HG03039 (cell line): ENCODE measurements around the gene DPYSL3.
"Not testable (repeated sequence)": the region's sequence is repeated elsewhere in the genome, so short reads cannot be mapped to it uniquely, and the experiment has no call there.

ENCODE experiments used
- ATAC-seq: cut with Tn5 transposase; IDR thresholded peaks from one replicate; pipeline ENCODE4 v1.9.1; 2021; ENCODE audit warnings: mild to moderate bottlenecking, moderate library complexity; ENCODE audit not compliant: unreplicated experiment

Gene DPYSL3

DNA sequence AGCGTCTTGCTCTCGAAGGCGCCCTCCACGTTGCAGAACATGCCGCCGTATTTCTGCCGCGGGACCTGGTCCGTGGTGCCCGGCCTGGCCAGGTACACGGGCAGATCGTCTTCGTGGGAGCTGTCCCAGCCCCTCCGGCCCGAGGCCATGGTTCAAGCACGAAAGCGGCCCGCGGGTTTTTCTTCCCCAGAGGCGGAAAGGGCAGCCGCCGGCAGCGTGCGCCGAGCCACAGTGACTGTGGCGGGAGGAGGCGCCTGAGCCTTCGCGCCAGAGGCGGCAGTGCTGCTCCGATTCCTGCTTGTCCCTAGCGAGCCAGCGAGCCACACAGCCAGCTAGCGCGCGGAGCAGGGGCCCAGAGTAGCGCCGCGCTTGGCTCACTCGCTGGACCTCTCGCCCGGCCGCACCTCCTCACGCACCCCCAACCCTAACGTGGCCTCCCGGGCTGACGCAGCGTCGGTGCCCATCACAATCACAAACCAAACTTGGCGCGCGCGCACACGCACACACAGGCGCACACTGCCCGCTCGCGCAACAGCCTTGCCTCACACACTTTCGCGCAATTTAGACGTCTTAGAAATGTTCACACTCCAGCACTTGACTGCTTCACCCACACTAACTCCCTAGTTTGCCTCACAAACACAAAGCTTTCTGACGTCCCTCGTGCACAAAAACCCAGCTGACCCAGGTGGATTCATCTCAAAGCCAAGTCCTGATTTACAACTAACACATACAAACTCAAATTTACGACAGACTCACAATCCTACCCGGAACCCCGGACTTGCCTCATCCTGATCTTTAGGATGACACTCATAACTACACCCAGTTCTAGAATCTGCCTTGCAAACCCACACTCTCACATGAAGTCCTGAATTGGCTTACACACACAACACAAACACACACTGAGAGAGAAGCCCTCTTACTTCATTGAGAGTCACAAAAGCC, at the start of gene DPYSL3:
TSS of gene DPYSL3 (minus strand) at position 359 of the 942 bp plus-strand sequence. CDS start at position 149, 210 bp downstream.
- no peak for ATAC-seq

- ATAC-seq = peak; percentile 71
These were observed 49.0 kb upstream of the DPYSL3 start for GRCh38 chr5:147558826-147559225.

DNA sequence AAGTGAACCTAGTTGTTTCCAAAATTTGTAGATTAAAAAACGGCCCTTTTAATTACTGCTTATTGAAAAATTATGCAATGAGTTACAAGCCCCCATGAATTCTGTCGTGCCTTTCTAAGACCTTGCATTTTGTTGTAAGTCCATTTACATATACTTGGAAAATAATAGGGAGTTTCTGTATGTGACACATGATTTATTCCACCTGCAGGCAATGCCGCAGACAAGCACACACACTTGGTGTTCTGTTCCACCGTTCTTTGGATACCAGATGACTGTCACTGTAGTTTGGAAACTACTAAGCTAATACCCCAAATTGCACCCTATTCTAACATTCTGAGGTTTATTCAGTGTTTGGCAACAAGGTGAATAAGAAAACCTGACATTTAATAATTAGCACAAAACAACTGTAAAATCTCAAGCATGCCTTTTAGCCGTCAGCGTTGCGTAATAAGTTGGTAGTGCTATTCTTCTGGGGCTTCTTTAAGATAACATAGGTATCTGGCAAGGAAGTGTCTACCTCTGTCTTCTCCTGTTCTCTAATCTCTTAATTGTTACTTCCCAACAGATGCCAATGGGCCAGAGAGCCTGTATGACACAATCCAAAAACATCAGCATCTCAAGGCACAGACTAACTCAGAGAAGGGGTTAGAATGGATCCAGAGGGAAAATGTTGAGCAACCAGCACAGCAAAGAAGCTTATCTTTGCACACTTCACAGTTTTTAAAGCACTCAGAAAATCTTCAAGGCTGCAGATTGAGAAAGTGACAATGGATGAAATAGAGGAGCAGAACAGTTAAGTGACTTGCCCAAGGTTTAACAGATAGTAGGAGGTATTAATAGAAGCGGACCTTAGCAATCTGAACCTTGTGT, 48.2 kb upstream of the DPYSL3 start:
- ATAC-seq = no peak

- ATAC-seq = no peak
These were observed 45.3 kb upstream of the DPYSL3 start for GRCh38 chr5:147555176-147555575.

- no peak for ATAC-seq
These were observed 44.5 kb upstream of the DPYSL3 start for GRCh38 chr5:147554261-147554817.

GRCh38 chr5:147553817-147554216, 43.9 kb upstream of the DPYSL3 start:
- not testable (repeated sequence) for ATAC-seq

- no peak for ATAC-seq
These were observed 43.0 kb upstream of the DPYSL3 start for GRCh38 chr5:147552897-147553296.

DNA sequence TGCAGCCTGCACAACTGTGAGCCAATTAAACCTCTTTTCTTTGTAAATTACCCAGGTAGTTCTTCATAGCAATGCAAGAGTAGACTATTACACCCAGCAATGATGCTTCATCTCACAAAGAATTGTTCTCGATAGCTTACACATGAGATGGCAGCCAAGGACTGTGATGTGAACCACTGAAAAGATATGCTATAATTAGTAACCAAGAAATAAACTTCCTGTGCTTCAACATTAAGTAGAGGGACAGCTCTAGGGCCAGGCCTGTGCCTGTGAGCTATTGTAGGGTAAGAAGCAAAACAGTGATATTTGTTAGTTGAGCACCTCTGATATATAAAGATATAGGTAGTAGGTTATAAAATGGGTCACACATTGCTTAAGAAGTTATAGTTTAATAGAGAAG, 41.8 kb upstream of the DPYSL3 start:
- ATAC-seq = no peak

GRCh38 chr5:147547730-147548129, 37.9 kb upstream of the DPYSL3 start:
- ATAC-seq = no peak

DNA sequence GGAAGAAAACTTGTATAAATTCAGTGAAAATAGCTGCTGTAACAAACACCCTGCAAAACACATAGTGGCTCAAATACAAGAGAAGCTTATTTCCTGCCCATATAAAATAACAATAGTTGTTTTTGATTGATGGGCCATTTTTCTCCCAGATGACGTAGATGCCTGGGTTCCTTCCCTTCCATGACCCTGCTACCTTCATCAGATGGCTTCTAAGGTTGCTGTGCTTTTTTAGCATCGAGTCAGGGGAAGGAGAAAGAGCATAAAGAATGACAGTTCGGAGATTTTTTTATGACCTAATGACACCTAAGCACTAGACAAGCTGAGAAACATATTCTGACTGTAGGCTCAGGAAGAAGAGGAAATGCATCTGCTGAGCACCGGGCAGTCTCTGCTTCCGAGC, 34.7 kb upstream of the DPYSL3 start:
- no peak for ATAC-seq

DNA sequence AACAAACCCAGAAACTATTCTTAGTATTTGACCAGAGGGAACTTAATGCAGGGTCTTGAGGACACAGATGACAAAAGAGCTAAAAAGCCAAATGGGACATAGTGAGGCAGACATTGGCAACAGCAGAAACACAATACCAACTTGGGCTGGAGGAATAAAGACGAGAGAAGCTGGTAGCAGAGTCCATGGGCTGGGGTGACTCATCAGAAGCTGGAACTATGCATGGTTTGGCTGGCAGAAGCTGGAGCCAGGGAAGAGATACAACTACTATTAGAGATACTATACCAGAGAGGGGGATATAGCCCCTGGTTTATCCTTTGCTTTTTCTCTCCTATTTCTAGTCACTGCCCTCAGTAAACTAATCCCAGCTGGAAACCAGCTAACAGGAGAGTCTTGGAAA, 29.2 kb upstream of the DPYSL3 start:
- ATAC-seq = no peak

DNA sequence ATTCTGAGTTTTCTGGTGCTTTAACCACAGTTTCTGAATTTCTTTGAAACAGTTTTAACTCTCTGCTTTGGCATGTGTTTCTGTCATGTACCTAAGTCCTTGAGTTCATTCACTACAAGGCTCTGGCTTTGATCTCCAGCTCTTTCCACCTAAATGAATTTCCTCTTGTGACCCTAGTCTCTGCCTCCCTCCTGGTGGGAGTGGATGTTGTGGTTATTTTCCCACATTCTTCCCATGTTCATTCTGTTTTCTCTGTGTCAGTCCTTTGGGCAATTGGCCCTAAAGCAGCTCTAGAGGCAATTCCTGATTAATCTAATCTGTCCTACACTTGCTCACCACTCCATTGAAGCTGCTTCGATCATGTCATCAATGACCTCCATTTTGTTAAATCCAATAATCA, 28.4 kb upstream of the DPYSL3 start:
- no peak for ATAC-seq

- ATAC-seq = no peak
These were observed 24.5 kb upstream of the DPYSL3 start for GRCh38 chr5:147534172-147534951.

DNA sequence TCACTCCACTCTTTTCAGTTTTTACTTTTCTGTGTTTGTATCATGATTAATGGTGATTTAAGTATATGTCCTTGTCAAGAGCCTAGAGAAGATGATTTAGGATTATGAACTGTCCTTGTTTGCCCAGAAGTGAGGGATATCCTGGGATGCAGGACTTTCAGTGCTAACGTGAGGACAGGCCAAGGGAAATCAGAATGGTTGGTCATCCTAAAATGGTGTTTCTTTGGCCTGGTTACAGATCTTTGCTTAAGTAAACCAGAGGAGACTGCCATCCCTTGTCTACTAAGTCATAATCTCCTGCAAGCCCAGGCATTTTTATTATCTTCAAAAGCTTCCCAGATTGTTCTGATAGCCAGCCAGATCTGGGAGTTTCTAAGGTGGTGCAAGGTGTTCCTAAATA, 22.3 kb upstream of the DPYSL3 start:
- no peak for ATAC-seq

- ATAC-seq = no peak
These were observed 20.9 kb upstream of the DPYSL3 start for GRCh38 chr5:147530530-147531389.

DNA sequence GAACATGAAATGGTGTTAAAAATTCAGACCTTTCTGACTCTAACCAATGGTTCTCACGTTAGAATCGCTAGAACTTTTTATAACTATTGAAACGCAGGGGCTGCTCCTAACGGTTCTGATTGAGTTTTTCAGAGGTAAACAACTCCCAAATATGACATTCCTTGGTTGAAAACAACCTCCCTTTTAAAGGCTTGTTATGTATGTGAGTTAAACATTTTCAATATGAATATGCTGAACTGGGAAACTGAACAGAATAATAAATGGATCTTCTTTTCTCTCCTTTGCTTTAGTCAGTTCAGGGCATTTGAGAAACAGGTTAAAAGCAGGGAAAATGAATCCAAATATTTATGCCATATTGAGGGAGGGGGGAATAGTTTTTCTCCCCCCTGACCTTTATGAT, 13.2 kb upstream of the DPYSL3 start:
- ATAC-seq = no peak

DNA sequence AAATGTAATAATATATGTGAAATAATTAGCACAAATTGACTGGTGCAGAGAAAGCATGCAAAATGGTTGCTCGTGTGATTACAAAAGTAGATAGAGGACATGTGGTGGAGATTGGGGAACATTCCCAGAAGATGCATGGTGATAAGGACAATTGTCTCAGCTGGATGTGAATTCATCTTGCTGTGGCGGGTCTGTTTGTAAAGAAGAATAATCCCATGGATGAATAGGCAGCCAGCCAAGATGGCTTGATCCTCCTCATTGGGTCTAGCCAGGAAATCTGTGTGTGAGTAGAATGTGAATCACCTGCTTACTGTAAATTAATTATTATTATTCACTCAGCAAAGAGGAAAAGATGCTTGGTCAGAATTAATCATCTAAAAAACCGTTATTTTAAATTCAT, 12.6 kb upstream of the DPYSL3 start:
- ATAC-seq = no peak

DNA sequence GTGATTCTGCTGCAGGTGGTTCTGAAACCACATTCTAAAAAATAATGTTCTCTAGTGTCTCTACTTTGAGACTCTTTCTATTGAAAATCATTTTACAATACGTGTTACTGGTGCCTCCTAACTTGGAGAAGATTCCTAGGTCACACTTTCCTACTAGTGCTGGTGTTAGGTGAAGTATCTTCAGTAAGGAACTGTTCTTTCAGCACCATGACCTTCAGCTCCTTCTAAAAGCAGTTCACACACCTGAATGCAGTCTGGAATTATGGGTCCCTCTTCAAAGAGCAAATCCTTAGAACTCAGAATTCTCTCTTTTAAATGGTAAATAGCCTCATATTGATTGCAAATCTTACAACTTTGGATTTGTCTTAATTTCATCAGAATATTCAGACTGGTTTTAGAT, 10.6 kb upstream of the DPYSL3 start:
- ATAC-seq = no peak

DNA sequence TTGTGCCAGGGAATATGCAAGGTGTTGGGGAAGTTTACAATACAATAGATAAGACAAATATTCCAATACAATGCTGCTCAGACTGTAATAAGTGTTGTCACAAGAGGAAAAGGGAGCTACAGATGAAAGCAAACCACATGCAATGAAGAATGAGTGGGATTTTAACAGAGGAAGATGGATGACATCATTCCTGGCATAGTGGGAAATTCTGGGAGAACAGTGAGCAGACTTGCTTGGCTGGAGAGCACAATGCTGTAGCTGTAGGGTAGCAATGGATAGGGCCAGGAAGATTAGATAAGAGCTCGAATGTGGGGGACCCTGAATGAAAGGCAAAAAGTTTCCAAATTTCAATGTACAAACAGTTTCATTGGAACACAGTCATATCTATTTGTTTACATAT, 9.5 kb upstream of the DPYSL3 start:
- no peak for ATAC-seq

GRCh38 chr5:147517383-147517782, 7.5 kb upstream of the DPYSL3 start:
- ATAC-seq = no peak
